NCI-H526 treated with DMSO at 0.1 percent for 48 hours (cell line): ENCODE data around the gene PLEKHA7.

Experiments
- DNase-seq: peaks from one replicate; lab custom pipeline; 2025; lab: John Stamatoyannopoulos, UW

PLEKHA7 gene

DNA sequence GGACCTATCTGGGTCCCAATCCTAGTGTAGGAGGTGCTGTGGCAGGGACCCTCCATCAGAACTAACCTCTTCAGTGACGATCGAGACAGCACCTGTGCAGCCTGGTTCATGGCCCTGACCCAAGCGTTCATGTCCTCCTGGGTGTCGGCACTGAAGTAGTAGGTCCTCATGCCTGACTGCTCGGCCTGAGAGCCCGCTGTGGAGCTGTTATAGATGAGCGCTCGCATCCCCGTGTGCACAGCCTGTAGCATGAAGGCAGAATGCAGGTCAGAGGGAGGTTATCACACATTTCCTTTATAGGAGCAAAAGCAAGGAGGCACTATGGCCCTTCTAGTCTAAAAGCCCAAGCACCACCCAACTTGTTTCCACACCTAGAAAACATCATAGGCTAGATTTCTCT is 172.7 kb downstream of the PLEKHA7 start:
- no peak for DNase-seq

DNA sequence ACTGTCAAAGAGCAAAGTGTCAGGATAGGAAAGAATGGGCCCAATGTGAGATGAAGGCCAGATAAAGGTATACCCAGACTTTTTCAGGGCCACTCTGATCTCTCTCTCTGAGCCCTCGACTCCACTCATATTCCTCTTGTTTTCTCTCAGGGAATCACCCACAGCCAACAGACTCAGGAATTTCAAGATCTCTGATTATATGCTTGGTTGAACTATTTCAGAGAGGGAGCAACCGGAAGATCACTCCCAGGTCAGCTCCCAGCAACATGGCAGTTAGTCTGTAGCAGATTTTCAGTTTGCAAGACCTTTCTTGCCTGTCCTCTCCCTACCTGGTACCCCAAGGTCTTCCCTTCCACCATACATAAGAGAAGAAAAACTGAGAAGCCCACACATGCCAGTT is 173.3 kb downstream of the PLEKHA7 start:
- DNase-seq, result no peak

- DNase-seq, result no peak
These were observed 174.4 kb downstream of the PLEKHA7 start for GRCh38 chr11:16839821-16840220.

- no peak for DNase-seq
These were observed 179.8 kb downstream of the PLEKHA7 start for GRCh38 chr11:16834384-16834783.

DNA sequence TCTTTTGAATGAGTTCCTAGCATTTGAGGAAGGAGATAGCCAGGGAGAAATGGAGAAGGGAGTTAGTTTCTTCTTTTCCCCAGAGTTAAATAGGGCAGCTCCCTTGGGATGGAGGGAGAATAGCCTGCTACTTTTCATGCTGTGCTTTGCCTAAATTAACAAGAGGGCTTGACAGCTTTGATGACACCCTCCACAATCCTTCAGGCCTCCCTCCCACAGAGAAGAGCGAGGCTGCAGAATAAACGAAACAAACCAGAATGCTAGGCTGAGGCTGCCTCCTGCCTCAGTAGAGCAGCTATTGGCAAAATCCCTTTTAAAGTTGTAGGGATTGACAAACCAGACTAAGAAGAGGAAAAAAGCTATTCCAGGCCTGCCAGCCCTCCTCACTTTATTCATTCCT is 181.2 kb downstream of the PLEKHA7 start:
- no peak for DNase-seq

DNA sequence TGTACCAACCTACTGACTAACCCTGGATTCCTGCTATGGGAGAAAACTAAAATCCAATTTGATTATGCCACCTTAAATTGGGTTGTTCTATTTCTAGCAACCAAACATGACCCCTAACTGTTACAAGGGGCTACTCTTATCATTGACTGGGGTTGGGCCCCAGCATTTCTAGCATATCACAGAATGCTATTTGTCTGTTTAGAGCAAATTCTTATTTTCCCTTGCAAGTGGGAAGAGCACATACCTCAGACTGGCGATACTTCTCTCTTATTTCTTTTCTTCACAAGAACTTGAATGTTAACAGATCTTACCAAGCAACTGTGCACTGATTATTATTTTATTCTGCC is 182.0 kb downstream of the PLEKHA7 start:
- DNase-seq, result no peak

DNA sequence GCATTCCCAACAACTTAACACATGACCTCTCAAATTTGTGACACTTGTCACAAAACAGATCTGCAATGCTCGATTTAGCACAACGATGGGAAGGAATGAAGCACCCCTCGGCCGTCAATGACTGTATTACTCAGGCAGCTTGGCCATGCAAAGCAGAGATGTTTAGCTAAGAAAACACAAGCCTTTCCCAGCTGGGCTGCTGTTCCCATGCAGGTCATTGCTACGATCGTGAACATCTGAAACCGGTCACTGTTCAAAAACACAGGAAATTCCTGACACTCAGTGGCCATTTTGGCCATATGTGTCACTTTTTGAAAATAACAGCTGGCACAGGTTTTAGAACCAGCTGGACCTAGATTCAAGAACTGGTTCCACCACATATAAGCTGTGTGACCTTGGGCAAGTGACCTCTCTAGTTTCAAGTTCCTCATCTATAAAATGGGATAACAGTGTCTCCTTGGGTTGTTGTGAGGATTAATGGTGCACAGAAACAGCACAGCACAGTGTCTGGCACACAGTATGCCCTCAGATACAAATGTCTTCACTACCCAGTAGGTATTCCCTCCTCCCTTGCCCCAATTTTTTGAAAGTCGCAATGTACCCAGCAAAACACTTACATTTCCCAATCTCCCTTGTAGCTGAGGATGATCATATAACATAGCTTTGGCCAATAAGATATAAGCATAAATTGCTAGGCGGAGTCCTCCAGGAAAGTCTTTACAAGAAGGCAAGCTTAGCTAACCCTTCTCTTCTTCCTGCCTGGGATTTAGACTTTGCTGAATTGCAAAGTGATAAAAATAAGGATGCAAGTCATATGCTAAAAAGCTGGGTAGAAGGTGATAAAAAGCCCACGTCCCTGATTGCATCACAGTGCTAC is 182.7 kb downstream of the PLEKHA7 start:
- peak; percentile 31 for DNase-seq

- no peak for DNase-seq
These were observed 187.1 kb downstream of the PLEKHA7 start for GRCh38 chr11:16827139-16827538.

GRCh38 chr11:16825968-16826367 is 188.2 kb downstream of the PLEKHA7 start:
- no peak for DNase-seq

- no peak for DNase-seq
These were observed 189.1 kb downstream of the PLEKHA7 start for GRCh38 chr11:16825101-16825500.

DNA sequence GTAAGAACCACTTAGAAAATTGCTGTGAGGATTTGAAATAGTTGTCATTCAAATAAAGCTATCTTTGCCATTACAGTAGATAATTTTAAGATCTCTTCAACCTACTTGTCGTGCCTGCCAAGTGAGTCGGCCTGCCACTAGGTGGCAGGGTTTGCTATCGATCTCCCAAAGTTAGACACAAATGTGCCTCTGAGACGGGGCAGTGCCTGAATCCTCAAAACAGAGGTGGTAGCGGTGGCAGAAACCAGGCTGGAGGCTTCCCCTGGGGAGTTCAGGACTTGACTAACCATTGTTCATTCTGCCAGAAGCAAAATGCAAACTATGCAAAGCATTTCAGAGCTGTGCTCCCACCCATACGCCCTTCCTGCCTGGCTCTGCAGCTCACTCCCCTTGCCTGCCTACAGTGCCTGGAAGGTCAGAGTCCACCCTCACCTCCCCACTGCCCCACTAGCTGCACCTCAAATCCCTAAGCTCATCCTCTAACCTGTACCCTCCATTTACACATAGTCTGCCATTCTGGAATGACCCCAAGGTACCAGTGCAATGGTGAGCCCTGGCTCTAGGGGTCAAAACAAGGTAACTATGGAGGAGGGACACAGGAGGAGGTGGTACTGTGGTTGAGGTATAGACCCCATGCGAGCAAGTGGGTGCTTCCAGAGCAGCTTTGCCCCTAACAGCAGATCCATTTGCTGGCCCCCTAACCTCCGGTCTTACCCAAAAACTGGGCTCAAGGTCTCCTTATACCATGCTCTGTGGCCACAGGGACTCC is 193.7 kb downstream of the PLEKHA7 start:
- DNase-seq, result peak; percentile 98

- DNase-seq, result no peak
These were observed 195.9 kb downstream of the PLEKHA7 start for GRCh38 chr11:16818284-16818683.

GRCh38 chr11:16817351-16817750 is 196.9 kb downstream of the PLEKHA7 start:
- no peak for DNase-seq

- DNase-seq, result no peak
These were observed 197.6 kb downstream of the PLEKHA7 start for GRCh38 chr11:16816358-16817270.

DNA sequence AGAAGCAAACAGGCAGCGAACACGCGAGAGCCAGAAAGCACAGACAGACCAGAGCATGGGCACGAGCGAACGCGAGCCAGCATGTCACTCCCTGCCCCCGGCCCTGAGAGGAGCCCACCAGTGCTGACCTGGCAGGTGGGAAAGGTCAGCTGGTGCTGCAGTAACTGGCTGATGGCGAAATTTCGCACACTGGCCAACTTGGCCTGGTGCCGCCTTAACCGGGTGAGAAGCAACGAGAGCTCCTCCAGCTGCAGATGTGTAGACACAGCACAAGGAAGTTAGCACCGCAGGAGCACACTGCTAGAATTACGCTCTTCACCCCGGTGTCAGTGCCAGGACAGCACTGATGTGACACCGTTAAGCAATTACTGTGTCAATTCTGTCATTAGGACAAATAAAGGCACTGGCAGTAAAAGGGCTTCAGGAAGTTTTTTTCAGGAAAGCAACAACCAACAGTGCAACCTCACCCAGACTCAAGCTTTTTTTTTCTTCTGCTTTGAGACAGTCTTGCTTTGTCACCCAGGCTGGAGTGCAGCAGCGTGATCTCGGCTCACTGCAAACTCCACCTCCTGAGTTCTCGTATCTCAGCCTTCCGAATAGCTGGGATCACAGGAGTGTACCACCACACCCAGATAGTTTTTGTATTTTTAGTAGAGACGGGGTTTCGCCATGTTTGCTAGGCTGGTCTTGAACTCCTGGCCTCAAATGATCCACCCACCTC is 199.0 kb downstream of the PLEKHA7 start:
- DNase-seq, result no peak

DNA sequence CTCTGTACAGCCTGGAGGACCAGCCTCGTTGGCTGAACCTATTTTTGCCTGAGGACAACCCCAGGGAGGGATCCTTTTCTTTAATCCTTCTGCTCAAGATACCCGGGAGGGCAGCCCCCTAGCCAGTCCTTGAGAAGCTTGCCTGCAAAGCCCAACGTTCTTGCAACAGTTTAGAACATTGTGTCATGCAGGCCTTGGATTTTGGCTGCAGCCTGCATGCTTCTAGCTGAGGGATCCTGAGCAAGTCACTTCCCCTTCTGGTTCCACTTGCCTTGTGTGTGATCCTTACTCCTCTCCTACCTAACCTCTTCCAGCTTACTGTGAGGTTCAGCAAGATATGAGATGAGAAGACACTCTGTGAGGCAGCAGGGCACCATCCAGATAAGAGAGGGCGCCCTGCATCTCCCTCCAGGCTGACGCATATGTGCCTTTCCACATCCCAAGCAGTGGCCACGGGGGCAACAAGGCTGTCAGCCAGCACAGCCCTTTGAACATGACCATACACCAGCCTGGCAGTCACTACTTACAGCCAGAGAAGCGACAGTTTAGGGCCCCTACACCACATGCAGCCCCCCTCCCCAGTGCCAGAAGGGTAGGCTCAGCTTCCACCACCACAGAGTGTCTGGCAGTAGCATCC is 199.7 kb downstream of the PLEKHA7 start:
- DNase-seq, result no peak

- no peak for DNase-seq
These were observed 201.1 kb downstream of the PLEKHA7 start for GRCh38 chr11:16813126-16813525.

DNA sequence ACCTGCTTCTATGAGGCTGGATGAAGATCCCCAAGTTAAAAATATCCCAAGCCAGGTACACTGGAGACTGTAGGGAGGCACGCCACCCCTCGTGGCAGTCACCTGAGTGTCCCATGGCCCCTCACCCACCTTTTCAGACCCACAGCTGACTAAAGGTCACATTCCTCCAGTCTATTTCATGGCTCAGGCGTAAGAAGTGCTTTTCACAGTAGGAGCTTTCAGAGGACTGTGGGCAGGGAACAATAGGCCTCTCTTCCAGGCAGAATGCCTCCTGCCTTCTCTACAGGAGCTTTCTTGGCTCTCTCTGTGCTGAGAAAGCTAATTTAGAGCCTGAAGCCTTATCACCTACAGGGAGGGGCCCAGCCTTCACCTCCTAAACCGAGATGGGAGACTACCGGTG is 201.9 kb downstream of the PLEKHA7 start:
- no peak for DNase-seq

DNA sequence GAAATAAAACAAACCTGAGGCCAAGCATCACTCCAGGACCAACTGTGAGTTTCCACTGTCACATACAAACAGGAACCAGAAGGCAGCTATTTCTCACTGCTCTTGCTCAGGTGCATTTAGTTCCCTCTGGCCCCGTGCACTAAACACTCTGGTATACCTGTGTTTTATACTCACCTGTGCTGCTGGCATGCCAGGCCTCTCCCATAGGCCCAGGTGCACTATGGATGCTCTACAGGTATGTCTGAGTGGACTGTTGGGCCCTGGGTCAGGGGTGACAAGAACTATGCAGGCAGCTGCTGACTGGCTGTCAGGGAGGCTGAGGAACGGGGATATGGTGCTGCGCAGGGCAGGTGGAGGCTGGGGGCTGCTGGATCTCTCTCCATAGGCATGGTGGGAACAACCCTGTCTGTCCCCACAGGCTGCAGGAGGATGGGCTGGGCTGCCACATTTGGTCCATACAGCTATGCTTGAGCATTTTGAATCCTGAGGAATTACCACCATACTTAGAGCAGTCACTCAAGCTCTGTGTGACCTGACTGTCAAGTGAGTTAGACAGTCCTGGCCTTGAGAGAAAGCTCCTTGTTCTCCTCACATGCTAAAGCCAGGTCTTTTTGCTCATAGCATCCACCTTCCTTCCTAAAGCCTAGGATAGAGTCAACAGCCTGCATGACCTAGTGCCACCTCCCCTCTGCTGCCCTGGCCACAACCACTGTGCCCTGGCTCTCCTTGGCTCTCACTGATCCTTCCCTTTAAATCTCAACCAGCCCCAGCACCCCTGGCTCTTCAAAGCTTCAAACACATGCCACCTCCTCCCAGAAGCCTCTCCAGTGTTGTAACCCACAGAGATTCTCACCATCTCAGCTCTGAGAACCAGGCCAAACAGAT is 202.8 kb downstream of the PLEKHA7 start:
- no peak for DNase-seq
